ENCODE measurements around the gene TEC.

TEC gene

GRCh38 chr4:48261281-48261680, 8.4 kb downstream of the TEC start:
- H3K9me2 ChIP-seq (replicated peaks; ENCODE audit: insufficient read depth, low read length), result no peaks in the 10 kb centered on the region
- TF ChIP-seq EZH2phosphoT487 (IDR thresholded peaks at IDR 0.05; ENCODE audit: low read length) (no peak), CTCF (IDR thresholded peaks at IDR 0.05; ENCODE audit: low read length) (no peak), EZH2 (optimal IDR thresholded peaks at IDR 0.05; ENCODE audit: low read depth, low read length) (no peak)
- H3K36me3 ChIP-seq (replicated peaks; ENCODE audit: insufficient read depth, low read length), result no peaks in the 10 kb centered on the region
- H4K20me1 ChIP-seq (ENCODE audit: insufficient read depth, low read length), result no peaks in the 10 kb centered on the region
- H3K27ac ChIP-seq (ENCODE audit: low read length), result peak overlapping the region; percentile 12; the same call in 1 of the 2 replicates
- H3K79me2 ChIP-seq (ENCODE audit: low read length), result peaks cover 94% of the 10 kb centered on the region
- DNase-seq, result no peak
- H3K4me1 ChIP-seq (ENCODE audit: low read length), result peaks cover 9% of the 10 kb centered on the region
- no peak overlapping the region for H2AFZ ChIP-seq (ENCODE audit: low read length)
- H3K4me3 ChIP-seq (ENCODE audit: low read length), result peak overlapping the region; percentile 20
- H3K4me2 ChIP-seq (ENCODE audit: low read depth, low read length), result peak overlapping the region; percentile 51
- peak overlapping the region; percentile 1; the same call in 1 of the 2 replicates for H3K9ac ChIP-seq (ENCODE audit: low read length)
- H3K27me3 ChIP-seq (replicated peaks; ENCODE audit: insufficient read depth, low read length), result no peaks in the 10 kb centered on the region
- H3F3A ChIP-seq (ENCODE audit: insufficient read depth, low read length), result peaks cover 4% of the 10 kb centered on the region; the same call in 1 of the 2 replicates
- H3K9me3 ChIP-seq (replicated peaks; ENCODE audit: insufficient read depth, low read length), result no peaks in the 10 kb centered on the region

- Histone ChIP-seq H3K36me3 (replicated peaks; ENCODE audit: insufficient read depth, low read length) (no peaks in the 10 kb centered on the region), H3K9me3 (replicated peaks; ENCODE audit: insufficient read depth, low read length) (no peaks in the 10 kb centered on the region), H3K27ac (ENCODE audit: low read length) (no peak overlapping the region), H3K79me2 (ENCODE audit: low read length) (peaks cover 96% of the 10 kb centered on the region), H2AFZ (ENCODE audit: low read length) (no peak overlapping the region), H3K27me3 (replicated peaks; ENCODE audit: insufficient read depth, low read length) (no peaks in the 10 kb centered on the region), H4K20me1 (ENCODE audit: insufficient read depth, low read length) (no peaks in the 10 kb centered on the region), H3F3A (ENCODE audit: insufficient read depth, low read length) (peaks cover 4% of the 10 kb centered on the region; the same call in 1 of the 2 replicates), H3K4me2 (ENCODE audit: low read depth, low read length) (no peak overlapping the region), H3K9me2 (replicated peaks; ENCODE audit: insufficient read depth, low read length) (no peaks in the 10 kb centered on the region), H3K4me1 (ENCODE audit: low read length) (peaks cover 9% of the 10 kb centered on the region), H3K4me3 (ENCODE audit: low read length) (no peak overlapping the region), H3K9ac (ENCODE audit: low read length) (no peak overlapping the region)
- TF ChIP-seq EZH2phosphoT487 (IDR thresholded peaks at IDR 0.05; ENCODE audit: low read length) (no peak), CTCF (IDR thresholded peaks at IDR 0.05; ENCODE audit: low read length) (no peak), EZH2 (optimal IDR thresholded peaks at IDR 0.05; ENCODE audit: low read depth, low read length) (no peak)
- DNase-seq, result no peak
Measured at GRCh38 chr4:48259748-48260147, 9.9 kb downstream of the TEC start.

- Histone ChIP-seq H3K27ac (ENCODE audit: low read length) (no peak overlapping the region), H3F3A (ENCODE audit: insufficient read depth, low read length) (peaks cover 4% of the 10 kb centered on the region; the same call in 1 of the 2 replicates), H3K27me3 (replicated peaks; ENCODE audit: insufficient read depth, low read length) (no peaks in the 10 kb centered on the region), H3K4me1 (ENCODE audit: low read length) (peaks cover 9% of the 10 kb centered on the region), H2AFZ (ENCODE audit: low read length) (no peak overlapping the region), H3K9ac (ENCODE audit: low read length) (no peak overlapping the region), H3K79me2 (ENCODE audit: low read length) (peaks cover 96% of the 10 kb centered on the region), H3K4me3 (ENCODE audit: low read length) (no peak overlapping the region), H3K36me3 (replicated peaks; ENCODE audit: insufficient read depth, low read length) (no peaks in the 10 kb centered on the region), H4K20me1 (ENCODE audit: insufficient read depth, low read length) (no peaks in the 10 kb centered on the region), H3K9me2 (replicated peaks; ENCODE audit: insufficient read depth, low read length) (no peaks in the 10 kb centered on the region), H3K4me2 (ENCODE audit: low read depth, low read length) (no peak overlapping the region), H3K9me3 (replicated peaks; ENCODE audit: insufficient read depth, low read length) (no peaks in the 10 kb centered on the region)
- no peak for DNase-seq
- TF ChIP-seq CTCF (IDR thresholded peaks at IDR 0.05; ENCODE audit: low read length) (no peak), EZH2 (optimal IDR thresholded peaks at IDR 0.05; ENCODE audit: low read depth, low read length) (no peak), EZH2phosphoT487 (IDR thresholded peaks at IDR 0.05; ENCODE audit: low read length) (no peak)
Measured at GRCh38 chr4:48258845-48259397, 10.7 kb downstream of the TEC start.

All from MM.1S (cell line).